Measurements from ENCODE around the gene PJA2.

The PJA2 gene

DNA sequence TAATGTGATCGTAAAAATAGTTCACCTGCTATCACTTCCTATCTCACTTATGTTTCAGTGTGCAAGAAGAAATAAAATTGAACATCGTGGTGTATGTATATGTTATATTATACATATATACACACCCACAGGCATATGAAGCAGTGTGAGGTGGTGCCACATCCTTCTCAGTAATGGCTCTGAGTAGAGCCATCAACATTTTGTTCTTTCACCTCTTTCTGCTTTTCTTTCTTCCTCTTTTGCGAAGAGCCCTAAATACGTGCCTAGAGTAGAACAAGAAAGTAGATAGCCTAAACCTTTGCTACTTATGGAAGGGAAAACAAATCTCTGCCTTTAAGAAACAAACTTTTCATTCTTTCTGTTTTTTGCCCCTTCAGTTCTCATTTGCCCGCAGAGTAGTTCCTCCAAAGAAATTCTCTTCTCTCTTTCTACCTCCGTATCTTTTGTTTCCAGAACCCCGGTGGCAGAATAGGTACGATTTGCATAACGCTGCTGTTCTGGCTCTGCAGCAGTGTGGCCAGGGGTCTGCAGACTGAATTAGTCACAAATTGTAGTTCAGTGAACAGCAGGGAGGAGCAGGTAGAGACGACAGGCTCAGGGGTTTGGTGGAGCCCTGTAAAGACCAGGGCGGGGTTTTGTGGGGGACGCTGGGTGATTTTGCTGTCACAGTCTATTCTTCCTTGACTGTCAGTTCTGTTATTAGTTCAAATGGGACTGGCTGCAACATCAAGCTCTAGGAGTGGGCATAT, 40.5 kb upstream of the PJA2 start:
- TF ChIP-seq, protein P1, sequence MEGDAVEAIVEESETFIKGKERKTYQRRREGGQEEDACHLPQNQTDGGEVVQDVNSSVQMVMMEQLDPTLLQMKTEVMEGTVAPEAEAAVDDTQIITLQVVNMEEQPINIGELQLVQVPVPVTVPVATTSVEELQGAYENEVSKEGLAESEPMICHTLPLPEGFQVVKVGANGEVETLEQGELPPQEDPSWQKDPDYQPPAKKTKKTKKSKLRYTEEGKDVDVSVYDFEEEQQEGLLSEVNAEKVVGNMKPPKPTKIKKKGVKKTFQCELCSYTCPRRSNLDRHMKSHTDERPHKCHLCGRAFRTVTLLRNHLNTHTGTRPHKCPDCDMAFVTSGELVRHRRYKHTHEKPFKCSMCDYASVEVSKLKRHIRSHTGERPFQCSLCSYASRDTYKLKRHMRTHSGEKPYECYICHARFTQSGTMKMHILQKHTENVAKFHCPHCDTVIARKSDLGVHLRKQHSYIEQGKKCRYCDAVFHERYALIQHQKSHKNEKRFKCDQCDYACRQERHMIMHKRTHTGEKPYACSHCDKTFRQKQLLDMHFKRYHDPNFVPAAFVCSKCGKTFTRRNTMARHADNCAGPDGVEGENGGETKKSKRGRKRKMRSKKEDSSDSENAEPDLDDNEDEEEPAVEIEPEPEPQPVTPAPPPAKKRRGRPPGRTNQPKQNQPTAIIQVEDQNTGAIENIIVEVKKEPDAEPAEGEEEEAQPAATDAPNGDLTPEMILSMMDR (IDR thresholded peaks at IDR 0.05) = no peak

DNA sequence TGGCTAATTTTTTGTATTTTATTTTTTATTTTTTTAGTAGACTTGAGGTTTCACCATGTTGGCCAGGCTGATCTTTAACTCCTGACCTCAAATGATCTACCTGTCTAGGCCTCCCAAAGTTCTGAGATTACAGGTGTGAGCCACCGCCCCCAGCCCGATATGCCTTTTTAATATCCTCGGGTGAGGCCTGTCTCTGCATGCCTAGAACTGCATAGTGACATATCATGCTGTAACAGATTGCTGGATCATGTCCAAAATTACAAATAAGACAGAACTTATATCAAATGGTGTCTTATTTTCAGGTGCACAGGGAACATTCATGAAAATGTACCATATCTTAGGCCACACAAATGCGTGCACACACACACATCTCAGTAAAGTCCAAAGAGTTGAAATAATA, 39.1 kb upstream of the PJA2 start:
- TF ChIP-seq, protein P1 (IDR thresholded peaks at IDR 0.05) = no peak

DNA sequence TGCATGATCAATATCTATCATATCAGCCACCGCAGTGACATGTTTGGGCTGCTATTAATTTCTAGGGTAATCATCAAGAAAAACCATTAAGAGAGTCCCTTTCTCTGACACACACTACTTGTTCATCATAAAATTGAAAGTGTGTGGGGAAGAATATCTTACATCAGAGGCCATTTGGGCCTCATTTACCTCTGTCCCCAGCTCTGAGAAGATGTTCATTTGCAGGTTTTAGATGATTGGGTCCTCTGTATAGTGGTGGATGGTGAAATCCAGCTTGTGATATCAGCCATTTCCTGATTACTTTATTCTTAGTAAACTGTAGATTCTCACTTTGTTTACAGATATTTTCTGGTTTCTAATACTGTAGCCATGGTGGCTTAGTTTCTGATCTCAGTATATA, 29.8 kb upstream of the PJA2 start:
- TF ChIP-seq, protein P1 (IDR thresholded peaks at IDR 0.05) = no peak

DNA sequence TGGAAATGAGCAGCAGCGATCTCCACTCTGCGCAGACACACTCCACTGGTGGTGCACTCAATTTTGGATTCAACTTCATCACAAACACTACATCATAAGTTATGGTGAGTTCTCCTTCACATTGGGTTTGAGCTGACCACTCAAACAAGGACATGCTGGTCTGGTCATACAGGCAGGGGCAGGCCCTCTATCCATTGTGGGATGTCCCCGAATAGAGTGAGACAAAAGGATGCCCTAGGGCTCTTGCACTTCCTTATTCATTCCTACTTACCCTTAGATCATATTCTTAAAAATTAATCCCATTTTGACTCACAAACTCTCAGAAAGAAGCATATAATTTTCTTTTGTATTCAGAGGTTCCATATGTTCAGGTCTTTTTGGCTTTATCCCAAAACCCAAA, 16.3 kb upstream of the PJA2 start:
- TF ChIP-seq, protein P1 (IDR thresholded peaks at IDR 0.05) = no peak

DNA sequence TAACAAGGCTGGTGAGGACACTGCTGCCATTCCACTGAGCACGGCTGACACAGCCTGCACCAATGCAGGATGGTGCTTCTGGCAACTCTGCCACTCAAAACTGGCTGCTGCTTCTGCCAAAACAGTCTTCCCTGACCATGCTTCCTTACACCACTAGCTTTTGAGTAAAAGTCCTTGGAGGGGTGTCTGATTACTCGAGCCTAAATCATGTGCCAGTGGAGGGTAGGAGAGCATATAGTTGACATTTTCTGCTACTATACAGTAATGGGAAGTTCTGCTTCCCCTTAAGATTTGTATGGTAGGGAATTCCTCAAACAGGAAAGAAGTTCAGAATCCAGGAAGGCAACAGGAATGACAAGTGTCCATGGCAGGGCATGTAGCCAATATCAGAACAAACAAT, 12.2 kb upstream of the PJA2 start:
- TF ChIP-seq, protein P1 (IDR thresholded peaks at IDR 0.05) = no peak

DNA sequence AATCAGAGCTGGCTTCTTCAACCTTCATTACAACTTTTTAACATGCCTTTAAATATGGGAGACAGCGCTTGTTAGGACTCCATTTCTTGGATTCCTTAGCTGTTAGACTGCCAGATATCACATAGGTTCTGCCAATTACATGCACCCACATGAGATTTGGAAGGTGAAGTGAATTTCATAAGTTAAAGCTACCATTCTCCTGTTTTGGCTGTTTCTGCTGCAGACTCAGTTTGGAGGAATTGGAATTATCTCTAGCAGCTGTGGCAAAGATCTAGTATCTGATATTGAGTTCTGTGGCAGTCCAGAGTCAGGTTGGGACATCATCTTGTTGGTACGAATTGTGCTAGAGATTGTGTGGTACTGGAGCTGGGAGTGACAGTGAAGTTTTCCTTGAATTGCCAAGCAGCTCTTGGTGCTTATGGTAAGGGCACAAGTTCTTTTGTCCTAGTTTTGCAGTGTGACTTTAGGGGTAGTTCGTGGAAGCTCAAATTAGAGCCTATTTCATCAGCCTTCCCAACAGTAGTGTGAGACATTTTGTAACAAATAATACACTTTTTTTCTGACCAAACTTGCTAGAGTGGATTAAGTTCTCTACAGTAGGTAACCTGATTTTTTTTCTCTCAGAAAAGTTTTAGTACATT, 9.1 kb upstream of the PJA2 start:
- TF ChIP-seq, protein P1 (IDR thresholded peaks at IDR 0.05) = no peak

DNA sequence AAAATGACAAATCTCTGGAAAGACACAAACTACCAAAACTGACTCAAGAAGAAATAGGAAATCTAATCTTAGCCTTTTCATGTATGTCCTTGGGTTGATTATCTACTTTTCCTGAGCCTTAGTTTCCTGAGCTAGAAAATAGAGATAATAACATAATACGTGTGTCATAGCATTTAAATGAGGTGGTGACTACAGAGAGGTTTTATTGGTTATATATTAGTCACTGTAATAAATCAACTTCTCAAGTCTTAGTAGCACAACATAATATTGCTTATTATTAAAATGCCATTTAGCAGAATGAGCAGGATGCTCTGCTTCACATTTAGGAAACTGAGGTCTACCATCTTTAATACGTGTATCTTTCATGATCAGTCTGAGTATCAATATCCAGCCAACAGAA, 7.1 kb upstream of the PJA2 start:
- TF ChIP-seq, protein P1 (IDR thresholded peaks at IDR 0.05) = no peak

All from LNCAP (cell line).